Loucy (cell line): Measurements from ENCODE around the gene EME2.

Source experiments
- H2AFZ ChIP-seq: fragments of 200-600 bp; sonication (generic); 2 replicates; pipeline ENCODE4 v1.6.0; 2016; ENCODE audit warnings: antibody characterized with exemption, mild to moderate bottlenecking, low read length, moderate library complexity
- H3F3A ChIP-seq: fragments of 200-600 bp; 2 replicates; pipeline ENCODE4 v1.6.0; 2016; ENCODE audit warnings: antibody characterized with exemption, low read depth, mild to moderate bottlenecking
- H3K27me3 ChIP-seq: fragments of 200-600 bp; sonication (generic); 2 replicates; pipeline ENCODE4 v1.6.1; 2014; ENCODE audit warnings: low read length, mild to moderate bottlenecking; ENCODE audit not compliant: insufficient read depth, poor library complexity, severe bottlenecking
- H3K36me3 ChIP-seq: fragments of 200-600 bp; sonication (generic); 2 replicates; pipeline ENCODE4 v1.6.1; 2016; ENCODE audit warnings: low read length; ENCODE audit not compliant: insufficient read depth
- H3K4me1 ChIP-seq: fragments of 200-600 bp; sonication (generic); 2 replicates; pipeline ENCODE4 v1.5.1; 2014; ENCODE audit warnings: low read length, mild to moderate bottlenecking; ENCODE audit not compliant: insufficient read depth, poor library complexity, severe bottlenecking
- H3K4me2 ChIP-seq: fragments of 200-600 bp; sonication (generic); 2 replicates; pipeline ENCODE4 v1.6.0; 2014; ENCODE audit warnings: antibody characterized with exemption, low read length, low read depth, mild to moderate bottlenecking; ENCODE audit not compliant: poor library complexity, severe bottlenecking
- H3K4me3 ChIP-seq: fragments of 200-600 bp; sonication (generic); 2 replicates; pipeline ENCODE4 v1.5.1; 2014; ENCODE audit warnings: low read length, mild to moderate bottlenecking, mixed read lengths; ENCODE audit not compliant: poor library complexity, severe bottlenecking
- H3K79me2 ChIP-seq: fragments of 200-600 bp; sonication (generic); 2 replicates; pipeline ENCODE4 v1.6.1; 2014; ENCODE audit warnings: low read length; ENCODE audit not compliant: insufficient read depth
- H3K9ac ChIP-seq: fragments of 200-600 bp; sonication (generic); 2 replicates; pipeline ENCODE4 v1.6.0; 2014; ENCODE audit warnings: mild to moderate bottlenecking, low read depth, low read length, moderate library complexity; ENCODE audit not compliant: poor library complexity, severe bottlenecking
- H3K9me2 ChIP-seq: fragments of 200-600 bp; sonication (generic); replicated peaks from 2 replicates; pipeline ENCODE4 v1.6.1; 2016; ENCODE audit warnings: low read depth, low read length, mixed read lengths
- H3K9me3 ChIP-seq: fragments of 200-600 bp; sonication (generic); 2 replicates; pipeline ENCODE4 v1.6.1; 2014; ENCODE audit warnings: mild to moderate bottlenecking, antibody characterized with exemption, low read length, low read depth; ENCODE audit not compliant: insufficient read depth
- H4K20me1 ChIP-seq: fragments of 200-600 bp; sonication (generic); 2 replicates; pipeline ENCODE4 v1.6.0; 2014; ENCODE audit warnings: antibody characterized with exemption, low read length, mild to moderate bottlenecking; ENCODE audit not compliant: insufficient read depth, poor library complexity, severe bottlenecking
- EZH2phosphoT487 ChIP-seq: fragments of 200-600 bp; IDR thresholded peaks from 2 replicates; pipeline ENCODE4 v1.6.1; 2018; ENCODE audit warnings: antibody characterized with exemption, mild to moderate bottlenecking, moderate library complexity, borderline replicate concordance
- TF ChIP-seq, protein P1 (sequence below): fragments of 200-600 bp; sonication (generic); conservative IDR thresholded peaks from 2 replicates; pipeline ENCODE4 v1.5.1; 2014; ENCODE audit warnings: mild to moderate bottlenecking, antibody characterized with exemption, low read length

EME2 gene

DNA sequence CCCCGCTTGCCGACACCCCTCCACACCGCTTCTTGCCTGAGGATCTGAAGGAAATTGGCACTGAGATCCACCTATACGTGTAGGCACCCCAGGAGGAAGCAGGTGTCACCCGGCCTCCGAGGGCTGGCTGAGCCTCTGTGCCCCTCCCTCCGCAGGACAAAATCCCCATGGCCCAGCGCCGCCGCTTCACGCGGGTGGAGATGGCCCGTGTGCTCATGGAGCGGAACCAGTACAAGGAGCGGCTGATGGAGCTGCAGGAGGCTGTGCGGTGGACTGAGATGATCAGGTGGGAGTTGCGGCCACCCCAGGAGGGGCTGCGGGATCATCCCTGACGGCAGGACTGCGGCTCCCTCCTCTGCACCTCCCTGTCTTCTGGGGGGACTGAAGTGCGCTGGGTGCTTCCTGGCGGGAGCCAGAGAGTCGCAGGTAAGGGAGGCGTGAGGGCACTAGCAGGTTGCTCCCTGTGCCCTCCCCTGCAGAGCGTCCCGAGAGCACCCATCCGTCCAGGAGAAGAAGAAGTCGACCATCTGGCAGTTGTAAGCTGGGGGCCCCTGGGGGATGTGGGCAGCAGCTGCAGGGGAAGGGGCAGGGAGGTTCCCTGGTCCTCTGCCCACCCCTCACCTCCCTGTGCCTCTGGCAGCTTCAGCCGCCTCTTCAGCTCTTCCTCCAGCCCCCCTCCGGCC is 10.3 kb upstream of the EME2 start:
- no peak overlapping the region for H3K4me2 ChIP-seq

DNA sequence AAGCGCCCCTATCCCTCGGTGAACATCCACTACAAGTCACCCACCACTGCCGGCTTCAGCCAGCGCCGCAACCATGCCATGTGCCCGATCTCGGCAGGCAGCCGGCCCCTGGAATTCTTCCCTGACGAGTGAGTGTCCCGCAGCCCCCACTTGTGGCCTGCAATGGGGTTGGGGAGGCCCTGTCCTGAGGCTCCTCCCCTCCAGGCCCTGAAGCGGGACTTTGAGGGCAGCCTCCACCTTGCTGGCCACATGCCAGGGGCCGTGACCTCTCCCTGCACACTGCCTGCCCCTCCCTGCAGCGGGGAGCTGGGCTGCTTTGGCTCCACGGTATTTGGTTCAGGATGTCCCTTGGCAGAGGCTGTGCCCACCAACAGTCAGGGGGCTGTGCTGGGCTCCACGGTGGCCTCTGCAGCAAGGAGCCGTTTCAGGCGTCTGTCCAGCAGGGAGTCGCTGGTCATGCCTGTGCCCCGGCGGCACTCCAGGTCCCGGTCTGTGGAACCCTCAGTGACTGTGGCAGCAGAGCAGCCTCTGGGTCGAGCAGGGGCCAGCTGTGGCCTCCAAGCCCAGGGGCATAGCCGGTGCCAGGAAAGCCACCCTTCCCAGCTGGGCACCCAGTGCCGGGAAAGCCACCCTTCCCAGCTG is 9.6 kb upstream of the EME2 start:
- H3K9me2 ChIP-seq: no peaks in the 10 kb centered on the region
- no peak overlapping the region for H2AFZ ChIP-seq
- no peak overlapping the region for H3K4me3 ChIP-seq
- H4K20me1 ChIP-seq: no peaks in the 10 kb centered on the region
- H3K27me3 ChIP-seq: no peaks in the 10 kb centered on the region
- H3F3A ChIP-seq: no peaks in the 10 kb centered on the region
- no peaks in the 10 kb centered on the region for H3K9me3 ChIP-seq
- H3K36me3 ChIP-seq: no peaks in the 10 kb centered on the region
- no peaks in the 10 kb centered on the region for H3K79me2 ChIP-seq
- no peak overlapping the region for H3K4me2 ChIP-seq
- TF ChIP-seq, protein P1, sequence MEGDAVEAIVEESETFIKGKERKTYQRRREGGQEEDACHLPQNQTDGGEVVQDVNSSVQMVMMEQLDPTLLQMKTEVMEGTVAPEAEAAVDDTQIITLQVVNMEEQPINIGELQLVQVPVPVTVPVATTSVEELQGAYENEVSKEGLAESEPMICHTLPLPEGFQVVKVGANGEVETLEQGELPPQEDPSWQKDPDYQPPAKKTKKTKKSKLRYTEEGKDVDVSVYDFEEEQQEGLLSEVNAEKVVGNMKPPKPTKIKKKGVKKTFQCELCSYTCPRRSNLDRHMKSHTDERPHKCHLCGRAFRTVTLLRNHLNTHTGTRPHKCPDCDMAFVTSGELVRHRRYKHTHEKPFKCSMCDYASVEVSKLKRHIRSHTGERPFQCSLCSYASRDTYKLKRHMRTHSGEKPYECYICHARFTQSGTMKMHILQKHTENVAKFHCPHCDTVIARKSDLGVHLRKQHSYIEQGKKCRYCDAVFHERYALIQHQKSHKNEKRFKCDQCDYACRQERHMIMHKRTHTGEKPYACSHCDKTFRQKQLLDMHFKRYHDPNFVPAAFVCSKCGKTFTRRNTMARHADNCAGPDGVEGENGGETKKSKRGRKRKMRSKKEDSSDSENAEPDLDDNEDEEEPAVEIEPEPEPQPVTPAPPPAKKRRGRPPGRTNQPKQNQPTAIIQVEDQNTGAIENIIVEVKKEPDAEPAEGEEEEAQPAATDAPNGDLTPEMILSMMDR: no peak
- no peak for TF ChIP-seq EZH2phosphoT487
- H3K9ac ChIP-seq: no peak overlapping the region
- no peaks in the 10 kb centered on the region for H3K4me1 ChIP-seq

More for the DNA sequence above, 10.3 kb upstream of the EME2 start:
- Histone ChIP-seq H3K9me2 (no peaks in the 10 kb centered on the region), H3K79me2 (no peaks in the 10 kb centered on the region), H3K27me3 (no peaks in the 10 kb centered on the region), H3K9ac (no peak overlapping the region), H2AFZ (no peak overlapping the region), H3K4me1 (no peaks in the 10 kb centered on the region), H3K9me3 (no peaks in the 10 kb centered on the region), H3K4me3 (no peak overlapping the region), H4K20me1 (no peaks in the 10 kb centered on the region), H3F3A (no peaks in the 10 kb centered on the region), H3K36me3 (no peaks in the 10 kb centered on the region)
- TF ChIP-seq, protein P1: no peak

- Histone ChIP-seq H3K36me3 (no peaks in the 10 kb centered on the region), H3K4me2 (no peak overlapping the region), H3F3A (no peaks in the 10 kb centered on the region), H2AFZ (no peak overlapping the region), H3K9ac (no peak overlapping the region), H3K9me3 (no peaks in the 10 kb centered on the region), H3K9me2 (no peaks in the 10 kb centered on the region), H3K4me1 (no peaks in the 10 kb centered on the region), H3K79me2 (no peaks in the 10 kb centered on the region), H3K27me3 (no peaks in the 10 kb centered on the region), H3K4me3 (no peak overlapping the region), H4K20me1 (no peaks in the 10 kb centered on the region)
- TF ChIP-seq, protein P1: no peak
- no peak for TF ChIP-seq EZH2phosphoT487
Measured at GRCh38 chr16:1763521-1764511, 8.8 kb upstream of the EME2 start.
